ENCODE data around the gene TH.

Gene TH

DNA sequence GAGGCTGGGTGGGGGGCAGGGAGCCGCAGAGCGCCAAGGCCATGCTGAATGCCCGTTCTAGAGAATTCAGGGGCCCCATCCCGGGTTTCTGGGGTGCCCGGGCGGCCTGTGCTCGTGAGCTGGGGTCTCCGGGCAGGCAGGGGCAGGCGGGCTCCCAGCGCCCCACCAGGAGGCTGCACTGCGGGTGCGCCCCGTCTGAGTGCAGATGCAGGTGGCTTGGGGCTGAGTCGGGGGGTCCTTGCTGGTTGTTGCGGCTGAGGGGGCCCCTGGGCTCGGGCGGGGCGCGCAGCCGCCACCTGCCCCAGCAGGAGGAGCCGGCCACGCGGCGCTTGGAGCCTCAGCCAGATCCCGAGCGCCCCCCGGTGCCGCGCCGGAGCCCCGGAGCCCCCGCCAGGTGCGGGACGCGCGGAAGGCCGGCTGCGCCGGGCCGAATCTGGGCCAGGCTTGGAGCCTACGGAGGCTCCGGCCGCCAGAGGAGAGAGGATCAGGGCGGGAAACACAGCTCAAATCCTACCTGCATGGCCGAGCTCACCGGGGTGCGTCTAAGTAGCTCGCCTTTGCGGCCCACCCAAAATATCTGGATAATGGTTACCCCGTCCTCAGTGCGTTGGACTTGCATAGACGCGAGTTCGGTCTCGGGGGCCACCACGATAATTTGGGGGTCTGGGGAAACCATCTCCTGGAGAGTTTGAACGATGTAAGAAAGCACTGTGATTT is 31.8 kb downstream of the TH start:
- DNase-seq: no peak

DNA sequence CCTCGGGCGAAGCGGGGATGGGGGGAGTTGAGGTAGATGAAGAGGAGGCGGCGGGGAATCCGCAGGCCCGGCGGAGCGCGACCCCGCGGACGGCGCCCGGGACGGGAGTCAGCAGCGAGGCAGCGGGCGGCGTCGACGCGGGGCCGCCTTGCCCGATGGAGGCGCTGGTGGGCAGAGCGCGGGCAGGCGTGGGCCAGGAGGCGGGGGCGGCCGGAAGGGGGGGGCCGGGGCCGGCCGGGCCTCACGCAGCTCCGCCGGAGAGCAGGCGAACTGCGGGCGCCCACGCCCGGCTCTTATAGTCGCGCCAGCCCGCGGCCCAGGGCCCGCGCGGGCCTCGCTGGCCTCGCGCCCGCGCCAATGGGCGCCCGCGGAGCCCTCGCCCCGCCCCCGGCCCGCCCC is 32.5 kb downstream of the TH start, which contains the start of gene IGF2:
Gene IGF2, minus strand, starts transcription at position 267 of the 399 bp plus-strand sequence. CDS start 3,866 bp downstream, outside the sequence.
- no peak for DNase-seq

DNA sequence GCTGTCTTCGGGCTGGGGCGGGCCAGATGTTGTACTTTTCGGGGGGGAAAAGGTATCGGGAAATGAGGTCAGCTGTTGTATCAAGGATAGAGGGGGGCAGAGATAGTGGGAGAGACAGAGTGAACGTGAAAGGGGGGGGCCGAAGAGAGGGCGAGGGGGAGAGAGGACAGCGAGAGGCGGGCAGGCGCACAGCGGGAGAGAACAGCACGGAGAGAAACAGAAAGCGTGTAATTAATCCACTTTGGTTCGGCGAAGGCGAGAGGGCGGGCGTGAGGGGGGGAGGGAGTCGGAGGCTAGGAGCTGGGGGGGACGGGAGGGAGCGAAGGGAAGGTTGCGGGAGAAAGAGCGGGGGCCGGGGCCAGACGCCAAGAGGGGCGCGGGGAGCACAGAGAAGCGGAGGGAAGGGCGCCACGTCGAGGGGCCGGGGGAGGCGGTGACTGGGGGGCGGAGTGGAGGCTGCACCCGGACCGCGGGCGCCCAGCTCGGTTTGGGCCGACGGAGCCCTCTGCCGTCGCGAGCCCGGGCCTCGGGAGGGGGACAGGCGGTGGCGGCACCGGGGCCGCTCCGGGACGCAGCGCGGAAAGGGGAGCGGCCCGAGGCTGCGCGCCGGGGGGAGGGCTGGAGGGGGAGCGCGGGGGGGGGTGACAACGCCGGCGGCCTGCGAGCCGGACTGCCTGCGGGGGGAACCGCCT is 33.0 kb downstream of the TH start:
- DNase-seq: no peak

DNA sequence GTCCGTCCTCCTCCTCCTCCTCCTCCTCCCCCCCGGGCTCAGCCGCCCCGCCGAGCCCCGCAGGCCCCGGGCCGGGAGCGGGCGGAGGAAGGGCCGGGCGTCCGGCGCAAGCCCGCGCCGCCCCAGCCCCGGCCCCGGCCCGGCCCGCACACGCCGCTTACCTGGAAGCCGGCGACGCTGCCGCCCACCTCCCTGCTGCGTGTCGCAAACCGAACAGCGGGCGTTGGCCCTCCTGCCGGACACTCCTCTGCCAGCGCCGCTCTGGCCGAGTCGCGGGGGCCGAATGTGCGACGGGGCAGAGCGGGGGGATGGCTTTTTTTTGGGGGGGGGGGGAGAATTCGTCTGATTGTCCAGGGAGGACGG is 33.6 kb downstream of the TH start:
- DNase-seq: no peak

DNA sequence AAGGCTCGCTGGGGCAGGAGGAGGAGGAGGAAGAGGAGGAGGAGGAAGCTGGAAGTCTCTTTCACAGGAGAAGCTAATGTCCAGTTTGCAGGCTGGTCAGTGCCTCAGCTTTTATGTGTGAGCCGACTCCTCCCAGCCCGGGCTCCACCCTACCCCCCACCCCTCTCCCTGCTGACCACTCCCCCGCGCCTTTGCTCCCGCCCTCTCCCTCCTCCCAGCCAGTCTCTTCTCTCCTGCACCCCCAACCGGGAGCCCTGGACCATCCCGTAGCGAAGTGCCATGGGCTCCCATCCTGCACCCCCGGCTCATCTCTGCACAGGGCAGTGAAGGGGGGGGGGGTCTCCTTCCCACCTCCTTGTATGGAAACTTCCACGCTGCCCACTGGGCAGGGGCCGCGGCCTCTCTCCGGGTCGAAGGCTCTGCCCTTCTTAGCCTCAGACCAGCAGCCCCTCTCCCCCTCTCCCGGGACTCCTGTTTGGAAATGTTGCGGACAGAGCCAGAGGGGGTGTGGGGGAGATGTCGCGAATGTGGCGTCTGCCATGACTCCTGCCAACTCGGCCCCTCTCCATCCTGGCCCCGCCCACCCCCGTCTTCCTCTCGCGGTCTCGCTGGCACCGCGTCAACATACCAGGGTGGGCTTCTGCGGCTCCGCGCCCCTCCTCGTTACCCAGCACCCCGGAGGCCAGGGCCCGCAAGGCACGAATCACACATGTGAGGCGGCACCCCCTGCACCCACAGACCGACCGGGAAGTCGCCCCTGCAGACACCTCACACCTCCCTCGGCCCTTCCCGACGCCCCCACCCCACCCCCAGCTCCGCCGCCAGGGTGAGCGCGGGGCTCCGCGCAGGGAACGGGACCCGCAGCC is 34.2 kb downstream of the TH start:
- no peak for DNase-seq

DNA sequence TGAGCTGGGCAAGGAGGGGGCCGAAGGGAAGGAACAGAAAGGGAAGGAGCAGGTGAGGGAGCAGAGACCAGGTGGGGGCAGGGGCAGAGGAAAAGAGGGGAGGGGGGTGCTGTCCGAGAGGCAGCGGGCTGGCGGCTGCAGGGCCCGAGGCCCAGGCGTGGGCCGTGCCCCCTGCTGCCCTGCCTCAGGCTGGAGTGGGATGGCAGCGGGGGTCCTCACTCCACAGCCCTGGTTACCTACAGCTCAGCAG is 34.7 kb downstream of the TH start:
- no peak for DNase-seq

DNA sequence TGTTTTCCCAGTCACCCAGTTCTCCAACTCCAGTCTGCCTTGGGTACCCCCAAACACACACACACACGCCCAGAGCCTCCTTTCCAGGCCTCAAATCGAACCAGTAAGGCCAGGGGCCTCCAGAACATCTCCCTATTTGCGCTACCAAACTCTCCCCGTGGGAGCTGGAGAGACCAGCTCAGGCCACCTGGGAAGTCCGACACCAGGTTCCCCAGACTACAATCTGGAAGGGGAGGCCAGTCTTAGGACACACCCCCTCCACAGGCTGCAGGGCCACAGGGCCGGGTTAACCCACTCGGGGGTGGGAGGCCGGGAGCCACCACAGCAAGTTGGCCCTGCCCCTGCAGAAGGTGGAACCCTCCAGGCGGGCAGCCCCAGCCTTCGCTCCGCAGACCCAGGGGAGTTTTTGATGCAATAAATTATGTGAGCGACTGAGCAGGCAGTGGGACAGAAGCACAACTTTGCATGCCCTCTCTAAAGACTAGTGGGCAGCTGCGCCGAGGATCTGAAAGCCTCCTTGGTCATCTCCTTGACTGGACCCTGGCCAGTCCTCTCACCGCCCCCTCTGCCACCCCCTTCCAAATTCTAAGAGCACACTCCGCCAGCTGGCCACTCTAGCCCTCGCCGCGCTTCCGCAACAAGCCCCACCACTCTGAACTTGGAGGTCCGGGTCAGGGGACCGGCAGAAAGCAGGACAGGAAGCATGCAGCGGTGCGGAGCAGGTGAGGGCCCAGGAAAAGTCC is 35.2 kb downstream of the TH start:
- no peak for DNase-seq

DNA sequence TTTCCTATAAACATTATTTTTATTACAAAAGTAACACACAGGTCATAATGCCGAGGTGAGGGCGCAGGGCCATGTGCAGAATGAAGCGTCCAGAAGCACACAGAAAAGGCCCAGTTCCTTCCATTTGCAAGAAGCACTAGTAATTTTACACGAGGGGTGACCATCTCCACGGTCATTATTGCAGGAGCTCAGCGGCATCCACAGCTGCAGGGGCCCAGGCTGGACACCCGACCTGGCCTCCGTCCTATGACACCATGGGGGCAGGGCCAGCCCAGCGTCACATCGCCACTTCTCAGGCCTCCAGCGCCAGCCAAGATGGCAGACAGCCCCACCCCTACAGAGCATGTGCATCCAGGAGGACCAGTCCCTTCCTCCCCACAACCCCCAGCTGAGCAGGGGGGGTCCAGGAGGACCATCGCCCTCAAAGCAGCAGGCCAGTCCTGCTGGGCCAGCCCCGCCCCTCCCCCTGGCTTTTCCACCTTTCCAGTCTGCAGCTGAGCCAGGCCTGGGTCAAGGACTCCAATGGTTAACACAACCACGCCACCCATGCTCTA is 35.9 kb downstream of the TH start:
- no peak for DNase-seq

DNA sequence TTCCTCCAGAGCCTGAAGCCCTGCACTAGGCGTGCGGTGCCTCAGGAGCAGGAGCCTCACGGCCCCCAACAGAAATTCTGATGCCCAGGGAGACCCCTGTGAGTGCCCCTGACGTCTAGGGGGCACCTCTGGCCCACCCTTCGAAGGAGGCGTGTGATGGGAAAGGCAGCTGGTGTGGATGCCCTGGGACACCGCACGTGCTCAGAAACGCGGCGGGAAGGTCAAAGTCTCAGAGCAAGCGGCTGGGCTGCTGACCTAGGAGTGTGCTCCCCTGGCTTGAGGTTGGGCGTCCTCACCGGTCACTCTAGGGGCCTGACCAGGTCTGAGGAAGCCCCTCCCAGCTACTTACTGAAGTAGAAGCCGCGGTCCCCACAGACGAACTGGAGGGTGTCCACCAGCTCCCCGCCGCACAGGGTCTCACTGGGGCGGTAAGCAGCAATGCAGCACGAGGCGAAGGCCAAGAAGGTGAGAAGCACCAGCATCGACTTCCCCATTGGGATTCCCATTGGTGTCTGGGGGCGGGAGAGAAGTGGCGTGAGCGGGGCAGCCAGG is 36.5 kb downstream of the TH start:
- DNase-seq: no peak

DNA sequence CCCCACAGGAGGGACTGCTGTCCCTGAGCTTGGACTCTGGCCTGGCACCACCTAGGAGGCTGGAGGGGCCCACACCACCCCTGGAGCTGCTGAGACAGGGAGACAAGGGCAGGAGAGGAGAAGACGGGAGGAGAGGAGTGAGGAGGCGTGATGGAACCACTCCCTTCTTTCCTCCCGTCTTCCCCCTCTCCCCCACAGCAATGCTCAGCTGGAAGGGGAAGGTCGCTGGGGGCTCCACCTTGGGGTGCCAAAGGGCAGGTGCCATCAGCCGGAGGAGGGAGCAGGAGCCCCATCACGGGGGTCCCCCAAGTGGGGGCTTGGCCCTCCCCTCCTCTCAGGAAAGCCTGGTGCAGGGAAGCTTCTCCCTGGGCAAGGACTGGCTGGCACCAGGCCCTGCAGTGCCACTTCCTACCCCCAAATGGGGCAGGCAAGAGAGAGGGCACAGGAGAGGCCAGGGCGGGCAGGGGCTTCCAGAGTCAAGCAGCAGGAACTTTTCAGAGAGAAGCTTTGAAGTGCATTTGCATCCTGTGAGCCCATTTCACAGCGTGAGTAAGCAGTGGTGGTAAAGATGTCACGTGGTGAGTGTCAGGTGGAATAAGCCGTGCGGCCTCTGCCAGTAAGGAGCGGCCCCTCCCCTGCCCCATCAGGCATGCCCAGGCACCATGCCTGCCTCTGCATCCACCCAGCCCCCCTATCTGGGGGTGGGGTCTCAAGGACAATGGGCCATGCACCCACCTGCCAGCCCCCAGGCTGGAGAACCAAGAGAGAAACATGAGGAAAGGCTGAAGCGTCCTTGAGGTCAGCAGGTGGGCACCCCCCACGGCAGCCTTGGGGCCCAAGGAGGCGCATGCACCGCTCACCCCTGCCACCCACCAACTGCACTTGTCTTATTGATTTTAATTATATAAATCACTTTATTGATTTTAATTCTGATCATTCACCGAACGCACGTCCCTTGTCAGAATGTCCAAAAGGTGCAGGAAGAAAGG is 37.3 kb downstream of the TH start:
- no peak for DNase-seq

DNA sequence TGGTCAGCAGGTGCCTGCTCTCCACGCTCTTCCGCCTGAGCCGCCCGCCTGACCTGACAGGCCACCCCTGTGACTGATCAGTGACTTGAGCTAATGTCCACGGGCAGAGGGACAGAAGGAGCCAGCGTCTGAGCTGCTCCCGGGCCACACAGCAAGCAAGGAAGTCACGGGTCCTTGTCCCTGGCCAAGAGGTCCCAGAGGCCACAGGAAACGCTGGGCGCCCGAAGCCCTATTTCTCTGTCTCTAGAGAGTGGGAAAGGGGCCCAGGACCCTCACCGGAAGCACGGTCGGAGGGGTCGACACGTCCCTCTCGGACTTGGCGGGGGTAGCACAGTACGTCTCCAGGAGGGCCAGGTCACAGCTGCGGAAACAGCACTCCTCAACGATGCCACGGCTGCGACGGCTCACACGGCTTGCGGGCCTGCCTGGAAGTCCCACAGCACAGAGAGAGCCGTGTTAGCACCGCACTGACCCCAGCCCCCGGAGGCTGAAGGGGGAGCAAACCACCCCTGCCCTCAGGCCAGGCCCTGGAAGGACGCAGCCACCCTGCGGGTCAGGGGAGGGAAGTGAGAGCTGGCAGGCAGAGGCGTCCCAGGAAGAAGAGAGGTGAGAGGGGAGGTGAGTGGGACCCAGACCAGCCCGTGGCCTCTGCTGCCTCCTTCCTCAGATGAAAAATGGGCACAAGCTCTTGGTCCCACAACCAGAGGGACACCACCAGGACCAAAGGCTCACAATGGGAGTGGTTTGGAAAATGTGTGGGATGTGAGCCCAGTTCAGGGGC is 38.2 kb downstream of the TH start:
- no peak for DNase-seq

DNA sequence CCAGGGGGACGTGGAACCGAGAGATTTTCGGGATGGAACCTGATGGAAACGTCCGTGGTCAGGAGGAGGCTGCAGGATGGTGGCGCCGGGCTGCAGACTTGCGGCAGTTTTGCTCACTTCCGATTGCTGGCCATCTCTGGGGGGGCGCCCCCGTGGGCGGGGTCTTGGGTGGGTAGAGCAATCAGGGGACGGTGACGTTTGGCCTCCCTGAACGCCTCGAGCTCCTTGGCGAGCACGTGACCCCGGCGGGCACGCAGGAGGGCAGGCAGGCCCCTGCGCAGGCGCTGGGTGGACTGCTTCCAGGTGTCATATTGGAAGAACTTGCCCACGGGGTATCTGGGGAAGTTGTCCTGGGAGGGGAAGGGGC is 38.8 kb downstream of the TH start:
- no peak for DNase-seq

DNA sequence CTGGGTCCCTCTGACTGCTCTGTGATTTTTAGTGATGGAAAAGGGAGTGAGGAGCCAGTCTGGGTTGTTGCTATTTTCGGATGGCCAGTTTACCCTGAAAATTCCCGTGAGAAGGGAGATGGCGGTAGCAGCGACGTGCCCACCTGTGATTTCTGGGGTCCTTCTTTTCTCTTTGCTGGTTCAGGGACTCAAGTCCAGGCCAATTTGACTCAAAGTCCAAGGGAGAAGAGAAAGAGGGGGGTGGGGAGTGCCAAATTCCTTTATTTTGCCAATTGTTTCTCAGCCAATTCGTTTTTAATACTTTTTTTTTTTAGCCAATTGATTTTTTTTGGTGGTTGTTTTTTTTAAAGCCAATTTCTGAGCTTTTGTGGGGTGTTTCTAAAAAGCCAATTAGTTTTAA is 39.4 kb downstream of the TH start:
- DNase-seq: no peak

DNA sequence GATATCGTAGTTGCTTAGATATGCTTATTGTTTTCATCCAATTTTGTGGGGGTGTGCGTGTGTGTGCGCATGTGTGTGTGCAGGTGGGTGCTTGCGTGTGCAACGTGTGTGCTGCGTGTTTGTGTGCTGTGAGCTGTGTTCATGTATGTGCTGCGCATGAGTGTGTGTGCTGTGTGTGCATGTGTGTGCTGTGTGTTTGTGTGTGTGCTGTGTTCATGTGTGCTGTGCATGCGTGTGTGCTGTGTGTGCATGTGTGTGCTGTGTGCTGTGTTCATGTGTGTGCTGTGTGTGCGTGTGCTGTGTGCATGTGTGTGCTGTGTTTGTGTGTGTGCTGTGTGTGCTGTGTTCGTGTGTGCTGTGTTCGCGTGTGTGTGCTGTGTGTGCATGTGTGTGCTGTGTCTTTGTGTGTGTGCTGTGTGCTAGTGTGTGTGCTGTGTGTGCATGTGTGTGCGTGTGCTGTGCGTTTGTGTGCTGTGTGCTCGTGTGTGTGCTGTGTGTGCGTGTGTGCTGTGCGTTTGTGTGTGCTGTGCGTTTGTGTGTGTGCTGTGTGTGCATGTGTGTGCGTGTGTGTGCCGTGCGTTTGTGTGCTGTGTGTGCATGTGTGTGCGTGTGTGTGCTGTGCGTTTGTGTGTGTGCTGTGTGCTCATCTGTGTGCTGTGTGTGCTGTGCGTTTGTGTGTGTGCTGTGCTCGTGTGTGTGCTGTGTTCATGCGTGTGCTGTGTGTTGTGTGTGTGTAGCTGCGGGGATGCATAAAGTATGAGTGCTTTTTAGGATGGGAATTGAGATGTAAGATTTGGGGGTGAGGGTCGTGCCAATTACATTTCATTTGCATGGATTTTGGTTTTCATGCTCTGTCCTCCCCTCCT is 40.0 kb downstream of the TH start:
- DNase-seq: no peak

DNA sequence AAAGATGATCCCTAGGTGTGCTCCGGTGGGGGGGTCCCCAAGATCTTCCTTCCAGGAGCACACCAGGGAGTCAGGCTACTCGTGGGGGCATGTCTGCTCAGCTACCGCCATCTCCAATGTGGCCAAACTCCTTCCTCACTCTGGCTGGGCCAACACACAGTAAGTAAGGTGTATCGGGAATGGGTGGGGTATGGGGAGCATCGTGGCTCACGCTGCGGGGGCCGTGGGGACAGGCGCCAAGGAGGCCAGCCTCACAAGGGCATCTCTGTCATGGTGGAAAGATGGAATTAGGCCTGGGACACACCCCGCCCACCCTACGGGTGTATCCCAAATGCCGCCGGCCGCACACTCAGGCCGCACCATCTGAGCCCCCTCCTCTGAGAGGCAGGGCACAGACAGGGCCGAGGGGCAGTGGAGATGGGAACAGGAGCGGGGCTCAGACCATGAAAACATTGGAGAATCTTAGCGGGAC is 40.7 kb downstream of the TH start:
- DNase-seq: no peak

DNA sequence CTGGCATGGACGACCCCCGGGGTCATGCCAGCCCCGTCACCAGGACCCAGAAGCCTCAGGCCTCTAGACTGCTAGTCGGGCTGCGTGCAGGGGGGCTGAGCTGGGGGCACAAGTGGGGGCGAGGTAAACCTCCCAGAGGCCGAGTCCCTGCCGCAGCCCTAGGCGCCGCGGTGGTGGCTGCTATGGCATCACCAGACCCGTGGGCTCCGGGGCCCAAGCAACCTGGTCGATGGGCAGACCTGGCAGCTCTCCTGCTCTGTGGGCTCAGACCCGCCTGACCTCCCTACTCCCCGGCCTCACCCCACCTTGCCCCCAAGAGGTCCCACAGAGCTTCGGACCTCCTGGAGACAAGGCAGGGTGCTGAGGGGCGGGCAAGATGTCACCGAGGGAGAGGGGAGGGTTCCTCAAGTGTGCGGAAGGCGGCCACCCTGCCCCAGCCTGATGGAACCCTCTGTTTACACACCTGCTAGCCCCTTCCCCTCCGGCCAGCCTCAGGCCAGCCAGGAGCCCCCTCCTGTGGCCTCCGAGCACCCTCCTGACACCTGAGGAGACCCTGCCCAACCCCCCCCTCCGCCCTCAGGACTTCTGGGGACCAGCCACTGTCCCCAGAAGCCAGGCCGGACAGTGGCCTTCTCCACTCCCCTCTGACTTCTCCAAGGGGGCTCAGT is 41.8 kb downstream of the TH start:
- DNase-seq: no peak

DNA sequence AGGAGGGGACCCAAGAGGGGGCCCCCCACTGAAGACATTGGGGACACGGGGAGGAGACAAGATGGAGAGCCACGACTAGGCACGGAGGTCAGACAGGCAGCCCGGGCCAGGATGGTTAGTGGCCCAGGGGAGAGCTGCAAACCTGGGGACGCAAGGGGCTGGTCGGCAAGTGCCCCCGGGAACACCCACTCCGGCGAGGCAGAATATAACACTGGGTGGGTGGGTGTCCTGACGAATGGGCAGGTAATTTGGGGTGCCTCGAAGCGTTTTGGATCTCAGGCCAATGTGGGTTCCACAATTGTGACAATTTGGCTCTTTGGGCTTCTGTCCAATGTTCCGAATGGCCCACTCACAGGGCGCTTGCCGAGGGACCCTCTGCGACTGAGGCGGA is 42.3 kb downstream of the TH start:
- no peak for DNase-seq

DNA sequence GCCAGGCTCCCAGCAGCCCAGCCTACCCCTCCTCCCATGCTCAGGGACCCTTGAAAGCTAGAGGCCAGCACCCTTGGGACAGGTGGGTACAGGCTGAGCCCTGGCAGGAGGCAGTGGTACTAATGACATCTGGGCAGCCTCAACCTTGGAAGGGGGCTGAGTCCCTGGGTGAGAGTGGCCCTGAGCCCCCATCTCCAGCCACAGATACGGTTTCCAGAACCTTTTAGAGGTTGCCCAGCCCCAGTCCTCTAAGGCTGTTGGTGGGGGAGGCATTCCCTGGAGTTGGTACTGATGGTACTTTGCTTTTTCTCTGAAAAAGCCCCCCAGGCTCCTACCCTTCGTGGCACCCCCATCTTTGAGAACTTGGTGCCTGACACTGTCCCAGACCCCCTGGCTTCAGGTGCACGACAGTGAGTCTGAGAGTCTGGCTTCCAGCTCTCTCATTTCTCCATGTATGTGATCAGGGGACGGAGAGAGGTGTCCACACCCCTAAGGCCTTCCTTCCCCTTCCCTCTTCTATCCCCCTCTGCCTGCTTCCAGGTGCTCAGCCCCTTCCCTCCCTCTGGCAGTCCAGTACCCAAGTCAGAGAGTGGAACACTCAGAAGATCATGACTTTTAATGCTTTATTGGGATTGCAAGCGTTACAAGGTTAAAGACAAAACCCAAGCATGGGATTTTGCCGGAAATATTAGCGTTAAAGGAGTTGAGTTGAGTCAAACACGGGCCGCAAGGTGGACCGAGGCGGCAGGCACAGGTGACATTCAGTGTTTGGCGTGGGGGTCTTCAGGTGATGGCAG is 42.9 kb downstream of the TH start:
- DNase-seq: no peak

Data from CD4-positive, alpha-beta T cell treated with Interleukin-17A for 1 hour (primary cell).